AG04449 (cell line): ENCODE results near the gene AAGAB.

Source experiments
- CTCF ChIA-PET: fragments of 350-600 bp; formaldehyde crosslinking; extraction: SDS; loops from one replicate; lab custom pipeline; 2021; ENCODE audit warnings: antibody characterized with exemption; lab: Yijun Ruan, JAX
- POLR2A ChIA-PET: fragments of 400-600, 350-600 bp; formaldehyde crosslinking; extraction: SDS; loops from one replicate; lab custom pipeline; 2020; ENCODE audit warnings: antibody characterized with exemption, inconsistent platforms; lab: Yijun Ruan, JAX
- DNase-seq: peaks from one replicate; pipeline ENCODE4 v3.0.0-alpha.2; 2010; ENCODE audit warnings: low read depth, low spot score
- H3K4me3 ChIP-seq: 2 replicates; pipeline ENCODE4 v1.5.1; 2011; ENCODE audit warnings: low read depth, mild to moderate bottlenecking, control low read depth, low read length
- TF ChIP-seq, protein P1 (sequence below): IDR thresholded peaks from one replicate; pipeline ENCODE4 v1.5.1; 2011; ENCODE audit warnings: mild to moderate bottlenecking, moderate library complexity, low read length, control low read depth, inconsistent platforms; ENCODE audit not compliant: insufficient read depth; ENCODE audit errors: missing control alignments

Gene AAGAB

DNA sequence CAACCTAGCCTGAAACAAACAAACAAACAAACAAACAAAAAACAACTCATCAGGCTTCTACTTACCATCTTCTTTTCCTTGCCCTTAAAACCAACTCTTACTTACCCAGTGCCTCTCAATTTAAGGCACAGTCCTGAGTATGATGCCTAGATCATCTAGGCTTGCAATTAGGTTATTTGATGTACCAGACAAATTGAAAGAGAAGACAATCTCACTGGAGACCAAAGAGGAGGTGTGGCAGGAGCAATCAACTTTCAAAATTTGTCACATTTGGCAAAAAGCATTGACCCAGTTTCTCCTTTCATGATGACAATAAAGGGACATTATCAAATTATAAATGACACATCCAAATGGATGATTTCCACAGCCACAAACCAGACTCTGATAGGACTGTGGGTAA, 36.0 kb downstream of the AAGAB start:
- no peak overlapping the region for H3K4me3 ChIP-seq
- POLR2A ChIA-PET: no interaction called here
- TF ChIP-seq, protein P1, sequence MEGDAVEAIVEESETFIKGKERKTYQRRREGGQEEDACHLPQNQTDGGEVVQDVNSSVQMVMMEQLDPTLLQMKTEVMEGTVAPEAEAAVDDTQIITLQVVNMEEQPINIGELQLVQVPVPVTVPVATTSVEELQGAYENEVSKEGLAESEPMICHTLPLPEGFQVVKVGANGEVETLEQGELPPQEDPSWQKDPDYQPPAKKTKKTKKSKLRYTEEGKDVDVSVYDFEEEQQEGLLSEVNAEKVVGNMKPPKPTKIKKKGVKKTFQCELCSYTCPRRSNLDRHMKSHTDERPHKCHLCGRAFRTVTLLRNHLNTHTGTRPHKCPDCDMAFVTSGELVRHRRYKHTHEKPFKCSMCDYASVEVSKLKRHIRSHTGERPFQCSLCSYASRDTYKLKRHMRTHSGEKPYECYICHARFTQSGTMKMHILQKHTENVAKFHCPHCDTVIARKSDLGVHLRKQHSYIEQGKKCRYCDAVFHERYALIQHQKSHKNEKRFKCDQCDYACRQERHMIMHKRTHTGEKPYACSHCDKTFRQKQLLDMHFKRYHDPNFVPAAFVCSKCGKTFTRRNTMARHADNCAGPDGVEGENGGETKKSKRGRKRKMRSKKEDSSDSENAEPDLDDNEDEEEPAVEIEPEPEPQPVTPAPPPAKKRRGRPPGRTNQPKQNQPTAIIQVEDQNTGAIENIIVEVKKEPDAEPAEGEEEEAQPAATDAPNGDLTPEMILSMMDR: no peak
- CTCF ChIA-PET: no interaction called here
- DNase-seq: no peak

DNA sequence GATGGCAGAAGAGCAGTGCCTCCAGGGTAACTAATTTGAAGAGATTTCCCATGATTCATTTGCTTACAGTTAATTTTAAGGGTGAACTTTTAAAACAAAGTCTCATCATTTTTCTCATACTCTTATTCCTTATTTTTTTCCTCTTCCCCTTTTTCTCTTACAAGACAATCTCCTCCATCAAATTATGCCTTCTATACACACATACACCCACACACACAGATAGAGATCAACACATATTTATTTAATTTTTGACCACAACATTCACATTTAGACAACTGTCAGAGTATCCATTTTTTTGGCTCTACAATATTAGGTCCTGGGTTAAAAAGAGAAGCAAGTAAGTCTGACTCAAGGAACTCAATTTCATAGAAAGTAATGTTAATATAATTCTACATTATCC, 37.6 kb downstream of the AAGAB start:
- no peak for DNase-seq
- ChIA-PET CTCF (no interaction called here), POLR2A (no interaction called here)
- TF ChIP-seq, protein P1: no peak
- no peak overlapping the region for H3K4me3 ChIP-seq

DNA sequence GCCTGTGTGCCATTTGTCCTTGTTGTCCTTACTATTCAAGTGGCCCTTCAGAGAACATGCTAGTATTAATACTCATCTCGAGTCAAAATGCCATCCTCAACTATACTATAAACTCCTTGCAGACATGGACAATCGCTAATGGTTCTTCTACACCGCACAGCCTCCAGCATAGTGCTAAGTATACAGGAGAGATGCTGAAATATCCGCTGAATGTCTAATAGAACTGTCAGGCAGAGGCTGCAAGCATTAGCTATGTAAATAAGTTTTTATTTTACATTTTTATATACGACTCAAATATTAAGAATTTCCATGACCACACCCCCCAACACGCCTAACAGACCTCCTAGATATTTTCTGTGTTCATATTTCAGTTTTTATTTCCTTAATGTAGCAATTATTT, 39.4 kb downstream of the AAGAB start:
- CTCF ChIA-PET: no interaction called here
- POLR2A ChIA-PET: no interaction called here
- DNase-seq: no peak
- H3K4me3 ChIP-seq: no peak overlapping the region
- TF ChIP-seq, protein P1: no peak

DNA sequence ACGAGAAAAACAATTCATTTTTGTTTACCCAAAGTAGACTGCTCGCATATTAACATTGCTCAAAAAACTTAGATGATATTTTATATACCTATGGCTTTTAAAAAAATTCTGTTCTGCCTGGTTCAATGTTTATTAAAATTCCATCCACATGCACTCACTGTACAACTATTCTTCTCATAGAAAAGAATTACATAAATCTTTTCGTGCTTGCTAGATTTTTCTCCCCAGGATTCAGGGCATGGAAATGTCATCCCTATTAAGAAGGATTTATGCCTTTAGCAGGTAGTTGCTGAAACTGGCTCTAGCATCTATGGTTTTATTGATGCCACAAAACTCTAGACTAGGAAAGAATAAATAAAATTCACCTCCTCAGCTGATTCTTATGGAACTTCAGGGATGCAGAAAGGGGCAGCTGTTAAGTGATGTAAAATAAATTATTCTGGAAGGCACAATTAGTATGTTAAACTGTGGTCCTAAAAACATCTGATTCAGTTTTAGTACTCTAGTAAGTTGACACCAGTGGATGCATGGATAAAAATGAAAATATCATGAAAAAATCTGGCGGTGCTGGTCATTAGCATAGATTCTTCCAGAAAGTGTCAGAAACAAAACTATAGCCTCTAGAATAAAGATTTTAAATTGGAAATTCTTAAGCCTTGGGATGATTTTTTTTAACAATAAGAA, 41.6 kb downstream of the AAGAB start:
- ChIA-PET POLR2A (no interaction called here), CTCF (no interaction called here)
- H3K4me3 ChIP-seq: no peak overlapping the region
- no peak for DNase-seq
- TF ChIP-seq, protein P1: no peak

DNA sequence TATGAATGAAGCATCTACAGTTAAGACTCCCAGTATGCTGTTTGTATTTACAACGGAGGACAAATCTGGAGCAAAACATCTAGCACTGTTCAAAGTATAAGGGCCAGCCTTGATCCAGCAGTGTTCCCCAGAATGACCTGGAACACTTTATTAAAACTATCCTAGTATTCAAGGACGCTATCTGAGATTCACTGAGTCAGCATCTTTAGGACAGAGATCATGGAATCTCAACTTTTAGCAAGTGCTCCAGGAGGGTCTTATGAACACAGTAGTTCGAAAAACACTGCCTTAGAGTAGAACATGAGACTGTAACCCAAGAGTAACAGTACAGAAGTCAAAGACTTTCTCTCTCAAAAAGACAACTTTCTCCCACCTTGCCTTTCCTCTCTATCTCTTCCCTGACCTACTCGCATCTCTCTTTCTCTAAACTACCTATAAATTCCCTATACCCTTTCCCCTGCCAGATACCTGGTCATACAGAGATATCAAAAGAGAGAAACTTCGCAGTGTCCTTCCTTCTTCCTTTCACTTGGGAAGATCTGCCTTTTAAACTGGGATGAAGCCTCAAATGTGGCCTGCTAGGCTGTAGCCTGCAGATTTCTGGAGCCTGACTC, 43.8 kb downstream of the AAGAB start:
- TF ChIP-seq, protein P1: no peak
- CTCF ChIA-PET: no interaction called here
- DNase-seq: no peak
- no peak overlapping the region for H3K4me3 ChIP-seq
- POLR2A ChIA-PET: no interaction called here

DNA sequence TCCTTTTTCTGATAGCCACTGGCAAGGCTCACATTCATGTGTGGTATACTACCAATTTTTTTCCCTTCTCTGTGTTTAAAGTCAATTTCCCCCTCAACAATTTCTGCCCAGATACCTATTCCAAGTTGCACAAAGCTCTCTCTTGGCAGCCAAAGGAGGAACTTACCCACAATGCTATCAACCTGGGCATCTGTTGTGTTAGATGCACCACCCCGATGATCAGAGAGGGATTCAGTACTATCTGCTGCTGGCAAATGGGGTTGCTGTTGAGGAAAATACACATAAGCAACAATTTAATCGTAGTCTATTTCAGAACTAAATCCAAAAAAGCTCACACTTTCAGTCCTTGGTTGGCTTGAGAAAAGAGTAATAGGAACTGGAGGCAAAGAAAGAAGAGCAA, 46.1 kb downstream of the AAGAB start:
- TF ChIP-seq, protein P1: no peak
- DNase-seq: no peak
- POLR2A ChIA-PET: no interaction called here
- H3K4me3 ChIP-seq: no peak overlapping the region
- CTCF ChIA-PET: interaction anchor here (0.8 kb wide), 1 partner anchor 8 kb away, joined by 4 read pairs; no protein-coding TSS in a partner anchor
